Heart left ventricle (tissue), 13 donors: ENCODE results near the gene RNH1.

ENCODE experiments used
- POLR2A ChIP-seq, 2 donors: fragments of 450-650 bp; IDR thresholded peaks; one replicate each; pipeline ENCODE4 v1.6.1; 2017; ENCODE audit warnings: antibody characterized with exemption in 2 of 2, mild to moderate bottlenecking in 2 of 2, moderate library complexity in 2 of 2
- TF ChIP-seq, protein P1 (sequence below), 12 donors: fragments of 200-600 bp; sonication (generic) in 4 of 12; IDR thresholded peaks; one replicate each; pipeline versions ENCODE4 v1.5.0 to v1.8.0; 2018 to 2022; ENCODE audit warnings: antibody characterized with exemption in 12 of 12, mild to moderate bottlenecking in 5 of 12
- donor health status: ischemic (EF 13 %, LVEDD 7.1; RV severe dilation, severe dysfunction).
- donor health status: DM: no; HTN: yes; CAD: no.
- donor health status: DM: no; HTN: no; CAD: no.
- donor health status: ischemic (EF 25% LVEDD 6.9; RV normal size, moderate dysfunction).
- donor health status: ischemic (EF 25% LVEDD 5.7; RV mildly dilated, moderate dysfunction).
- donor health status: ischemic (EF 35%, LVEDD 5.7; RV mildly dilated, moderate dysfunction).
- donor health status: nonischemic (EF 11% LVEDD 7.7; RV severe dilation, severe dysfunction).
- donor health status: DM: yes; HTN: yes; CAD: no.
- donor health status: PGD.
- donor health status: ischemic (EF 29% LVEDD 5.4; RV normal size, mild dysfunction).
- donor health status: nonischemic (EF 23%, LVEDD 6.1; RV moderate dilation, normal function).

DNA sequence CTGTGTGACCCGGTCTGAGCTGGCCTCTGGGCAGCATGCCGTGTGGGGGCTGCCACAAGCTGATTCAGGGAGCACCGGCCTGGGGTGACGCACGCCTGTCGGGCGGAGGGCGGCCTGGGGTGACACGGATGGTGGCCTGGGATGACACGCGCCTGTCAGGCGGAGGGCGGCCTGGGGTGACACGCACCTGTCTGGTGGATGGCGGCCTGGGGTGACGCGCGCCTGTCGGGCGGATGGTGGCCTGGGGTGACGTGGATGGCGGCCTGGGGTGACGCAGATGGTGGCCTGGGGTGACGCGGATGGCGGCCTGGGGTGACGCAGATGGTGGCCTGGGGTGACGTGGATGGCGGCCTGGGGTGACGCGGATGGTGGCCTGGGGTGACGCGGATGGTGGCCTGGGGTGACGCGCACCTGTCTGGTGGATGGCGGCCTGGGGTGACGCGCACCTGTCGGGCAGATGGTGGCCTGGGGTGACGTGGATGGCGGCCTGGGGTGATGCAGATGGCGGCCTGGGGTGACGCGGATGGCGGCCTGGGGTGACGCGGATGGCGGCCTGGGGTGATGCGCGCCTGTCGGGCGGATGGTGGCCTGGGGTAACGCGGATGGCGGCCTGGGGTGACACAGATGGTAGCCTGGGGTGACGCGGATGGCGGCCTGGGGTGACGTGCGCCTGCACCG, 35.4 kb downstream of the RNH1 start:
- TF ChIP-seq, protein P1, sequence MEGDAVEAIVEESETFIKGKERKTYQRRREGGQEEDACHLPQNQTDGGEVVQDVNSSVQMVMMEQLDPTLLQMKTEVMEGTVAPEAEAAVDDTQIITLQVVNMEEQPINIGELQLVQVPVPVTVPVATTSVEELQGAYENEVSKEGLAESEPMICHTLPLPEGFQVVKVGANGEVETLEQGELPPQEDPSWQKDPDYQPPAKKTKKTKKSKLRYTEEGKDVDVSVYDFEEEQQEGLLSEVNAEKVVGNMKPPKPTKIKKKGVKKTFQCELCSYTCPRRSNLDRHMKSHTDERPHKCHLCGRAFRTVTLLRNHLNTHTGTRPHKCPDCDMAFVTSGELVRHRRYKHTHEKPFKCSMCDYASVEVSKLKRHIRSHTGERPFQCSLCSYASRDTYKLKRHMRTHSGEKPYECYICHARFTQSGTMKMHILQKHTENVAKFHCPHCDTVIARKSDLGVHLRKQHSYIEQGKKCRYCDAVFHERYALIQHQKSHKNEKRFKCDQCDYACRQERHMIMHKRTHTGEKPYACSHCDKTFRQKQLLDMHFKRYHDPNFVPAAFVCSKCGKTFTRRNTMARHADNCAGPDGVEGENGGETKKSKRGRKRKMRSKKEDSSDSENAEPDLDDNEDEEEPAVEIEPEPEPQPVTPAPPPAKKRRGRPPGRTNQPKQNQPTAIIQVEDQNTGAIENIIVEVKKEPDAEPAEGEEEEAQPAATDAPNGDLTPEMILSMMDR (IDR thresholded peaks at IDR 0.05) = no peak
- no peak for TF ChIP-seq POLR2A (IDR thresholded peaks at IDR 0.05)
